ENCODE data around the gene PAXIP1. TPM values are rescaled to one million over a fixed set of nuclear protein-coding genes. Genes with fewer than 3 reads are reported as not detected.

Gene PAXIP1
- total RNA-seq, 1 experiment from 2014 or later: 32.6 TPM

- H3K9me3 ChIP-seq (ENCODE audit: control insufficient read depth, low read depth, low read length): no peaks in the 10 kb centered on the region
- no peak overlapping the region for H3K9ac ChIP-seq (ENCODE audit: extremely low read depth, insufficient read length, low read length)
- H4K8ac ChIP-seq (replicated peaks; ENCODE audit: insufficient read length, low read depth, low read length): no peak overlapping the region
- H4K5ac ChIP-seq (ENCODE audit: insufficient read length, low read depth, low read length): no peak overlapping the region
- no peak overlapping the region for H3K4ac ChIP-seq (ENCODE audit: low read depth, low read length)
- no peaks in the 10 kb centered on the region for H3K23me2 ChIP-seq (ENCODE audit: insufficient read length, low read depth, low read length, poor library complexity, severe bottlenecking)
- no peak overlapping the region for H2BK12ac ChIP-seq (ENCODE audit: insufficient read length, low read depth, low read length)
- H2BK120ac ChIP-seq (ENCODE audit: low read depth, low read length, poor library complexity, severe bottlenecking): no peak overlapping the region
- no peak overlapping the region for H3K14ac ChIP-seq (ENCODE audit: insufficient read depth, low read length)
- H3K79me2 ChIP-seq (ENCODE audit: insufficient read depth, low read length): no peaks in the 10 kb centered on the region
- no peaks in the 10 kb centered on the region for H4K20me1 ChIP-seq (ENCODE audit: control insufficient read depth, insufficient read depth, insufficient read length)
- H3K79me1 ChIP-seq (ENCODE audit: insufficient read depth, low read depth, low read length, poor library complexity, severe bottlenecking): no peaks in the 10 kb centered on the region
- no peaks in the 10 kb centered on the region; a peak in 1 of 5 replicates for H3K9me3 Mint-ChIP-seq
- no peak for DNase-seq
- H3K27me3 ChIP-seq (ENCODE audit: insufficient read depth, low read length): no peaks in the 10 kb centered on the region
- H3K4me1 Mint-ChIP-seq: peaks cover 0 to 3% of the 10 kb centered on the region in 2 experiments; a peak in 1 of 4 replicates
- H4K91ac ChIP-seq (ENCODE audit: insufficient read length, low read depth, low read length): no peak overlapping the region
- TF ChIP-seq CTCF (conservative IDR thresholded peaks at IDR 0.05): no peak
- H3K56ac ChIP-seq (ENCODE audit: insufficient read length, low read depth, low read length): no peak overlapping the region
- no peak overlapping the region for H3K27ac Mint-ChIP-seq
- H2BK20ac ChIP-seq (ENCODE audit: low read depth, low read length, poor library complexity, severe bottlenecking): no peak overlapping the region
- no peak overlapping the region for H3K27ac ChIP-seq (ENCODE audit: insufficient read length, low read depth, low read length)
- no CpG with 5 or more reads among the region's 4 CpGs for WGBS (ENCODE audit: extremely low coverage, insufficient read length, low lambda C conversion rate)
- H2AFZ ChIP-seq (ENCODE audit: low read length): no peak overlapping the region
- H3K23ac ChIP-seq (ENCODE audit: insufficient read length, low read depth, low read length): no peak overlapping the region
- no peaks in the 10 kb centered on the region for H3K4me1 ChIP-seq (ENCODE audit: insufficient read depth, low read length)
- H2AK5ac ChIP-seq (ENCODE audit: insufficient read length, low read length): no peak overlapping the region
- no peak overlapping the region for H3K18ac ChIP-seq (ENCODE audit: insufficient read length, low read depth, low read length)
- H3K4me3 Mint-ChIP-seq: no peak overlapping the region
- no peak overlapping the region for H3K4me2 ChIP-seq (ENCODE audit: insufficient read depth, insufficient read length, low read length)
- no peak overlapping the region for H2BK5ac ChIP-seq (ENCODE audit: insufficient read length, low read length)
- H3K36me3 Mint-ChIP-seq (ENCODE audit: insufficient read depth in 1 of 3, low read depth in 3 of 3): no peaks in the 10 kb centered on the region
- H3K27me3 Mint-ChIP-seq (ENCODE audit: low read depth): no peaks in the 10 kb centered on the region
- no peak overlapping the region for H3T11ph ChIP-seq (ENCODE audit: low read length)
- H2BK15ac ChIP-seq (ENCODE audit: low read depth, low read length): no peak overlapping the region
Observed at GRCh38 chr7:155051355-155051754, 48.4 kb upstream of the PAXIP1 start.
